Measurements from ENCODE around the gene MAP2K6. TPM values are rescaled to one million over a fixed set of nuclear protein-coding genes. Genes with fewer than 3 reads are reported as not detected.
A peak's percentile ranks its signal among the peaks of the same experiment; 100 is the strongest.

The MAP2K6 gene
- polyA plus RNA-seq, 1 of the 3 experiments (the other 2 are of a cell fraction), result 6.7 TPM

- TF ChIP-seq, protein P1, sequence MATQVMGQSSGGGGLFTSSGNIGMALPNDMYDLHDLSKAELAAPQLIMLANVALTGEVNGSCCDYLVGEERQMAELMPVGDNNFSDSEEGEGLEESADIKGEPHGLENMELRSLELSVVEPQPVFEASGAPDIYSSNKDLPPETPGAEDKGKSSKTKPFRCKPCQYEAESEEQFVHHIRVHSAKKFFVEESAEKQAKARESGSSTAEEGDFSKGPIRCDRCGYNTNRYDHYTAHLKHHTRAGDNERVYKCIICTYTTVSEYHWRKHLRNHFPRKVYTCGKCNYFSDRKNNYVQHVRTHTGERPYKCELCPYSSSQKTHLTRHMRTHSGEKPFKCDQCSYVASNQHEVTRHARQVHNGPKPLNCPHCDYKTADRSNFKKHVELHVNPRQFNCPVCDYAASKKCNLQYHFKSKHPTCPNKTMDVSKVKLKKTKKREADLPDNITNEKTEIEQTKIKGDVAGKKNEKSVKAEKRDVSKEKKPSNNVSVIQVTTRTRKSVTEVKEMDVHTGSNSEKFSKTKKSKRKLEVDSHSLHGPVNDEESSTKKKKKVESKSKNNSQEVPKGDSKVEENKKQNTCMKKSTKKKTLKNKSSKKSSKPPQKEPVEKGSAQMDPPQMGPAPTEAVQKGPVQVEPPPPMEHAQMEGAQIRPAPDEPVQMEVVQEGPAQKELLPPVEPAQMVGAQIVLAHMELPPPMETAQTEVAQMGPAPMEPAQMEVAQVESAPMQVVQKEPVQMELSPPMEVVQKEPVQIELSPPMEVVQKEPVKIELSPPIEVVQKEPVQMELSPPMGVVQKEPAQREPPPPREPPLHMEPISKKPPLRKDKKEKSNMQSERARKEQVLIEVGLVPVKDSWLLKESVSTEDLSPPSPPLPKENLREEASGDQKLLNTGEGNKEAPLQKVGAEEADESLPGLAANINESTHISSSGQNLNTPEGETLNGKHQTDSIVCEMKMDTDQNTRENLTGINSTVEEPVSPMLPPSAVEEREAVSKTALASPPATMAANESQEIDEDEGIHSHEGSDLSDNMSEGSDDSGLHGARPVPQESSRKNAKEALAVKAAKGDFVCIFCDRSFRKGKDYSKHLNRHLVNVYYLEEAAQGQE (IDR thresholded peaks at IDR 0.05; ENCODE audit: low read depth, low read length), result no peak
- 0 out of 4 replicates have a peak, but pooled peaks of 1 of the 2 experiments have one; percentile 16 for TF ChIP-seq EP300 (IDR thresholded peaks at IDR 0.05; ENCODE audit: borderline replicate concordance in 1 of 2, low read depth in 1 of 2, low read length in 1 of 2)
Measured at GRCh38 chr17:69452664-69453260, 38.3 kb downstream of the MAP2K6 start (continued).

DNA sequence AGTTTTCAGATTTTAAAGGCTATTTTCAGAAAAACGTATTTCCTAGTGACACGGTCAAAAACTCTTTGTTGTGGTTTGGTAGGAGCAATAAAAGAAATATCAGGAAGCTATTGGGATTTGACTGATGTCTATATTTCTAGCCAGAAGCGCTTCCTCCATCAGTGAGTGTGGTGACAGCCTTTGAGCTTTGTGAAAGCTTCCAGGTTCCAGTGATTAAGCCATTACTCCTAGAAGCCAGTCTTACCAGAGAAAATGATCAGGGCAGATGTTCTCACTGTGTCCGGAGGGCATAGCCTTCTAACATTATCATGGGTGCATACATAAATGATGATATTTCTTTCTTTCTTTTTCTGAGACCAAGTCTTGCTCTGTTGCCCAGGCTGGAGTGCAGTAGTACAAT is 39.6 kb downstream of the MAP2K6 start:
- ChIA-PET POLR2A (no interaction called here), CTCF (interaction anchor here (0.7 to 2.6 kb wide), 6 partner anchors 8 to 69 kb away, joined by 3 to 9 read pairs (median 3); no protein-coding TSS in a partner anchor)
- no peaks in the 10 kb centered on the region for H3K79me2 ChIP-seq (ENCODE audit: insufficient read depth)
- H3K9me2 ChIP-seq, result no peaks in the 10 kb centered on the region
- no peak overlapping the region for H3K4me3 ChIP-seq (ENCODE audit: low read depth in 2 of 2, low read length in 1 of 2)
- no peak overlapping the region for H3K4me2 ChIP-seq
- no peak overlapping the region for H3K9ac ChIP-seq
- no peak overlapping the region for H2AFZ ChIP-seq (ENCODE audit: low read depth)
- TF ChIP-seq, protein P2, sequence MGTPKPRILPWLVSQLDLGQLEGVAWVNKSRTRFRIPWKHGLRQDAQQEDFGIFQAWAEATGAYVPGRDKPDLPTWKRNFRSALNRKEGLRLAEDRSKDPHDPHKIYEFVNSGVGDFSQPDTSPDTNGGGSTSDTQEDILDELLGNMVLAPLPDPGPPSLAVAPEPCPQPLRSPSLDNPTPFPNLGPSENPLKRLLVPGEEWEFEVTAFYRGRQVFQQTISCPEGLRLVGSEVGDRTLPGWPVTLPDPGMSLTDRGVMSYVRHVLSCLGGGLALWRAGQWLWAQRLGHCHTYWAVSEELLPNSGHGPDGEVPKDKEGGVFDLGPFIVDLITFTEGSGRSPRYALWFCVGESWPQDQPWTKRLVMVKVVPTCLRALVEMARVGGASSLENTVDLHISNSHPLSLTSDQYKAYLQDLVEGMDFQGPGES (IDR thresholded peaks at IDR 0.05; ENCODE audit: low read depth, low read length), result no peak
- TF ChIP-seq FOXJ3 (CRISPR knock-in tag; IDR thresholded peaks at IDR 0.05) (peak; percentile 79; the same call in 1 of the 2 replicates), RCOR1 (IDR thresholded peaks at IDR 0.05; ENCODE audit: low read length) (peak; percentile 98), EP300 (IDR thresholded peaks at IDR 0.05; ENCODE audit: borderline replicate concordance in 1 of 2, low read depth in 1 of 2, low read length in 1 of 2) (peak in 1 of 2 experiments; percentile 95; a peak in 2 of 4 replicates), SMC3 (IDR thresholded peaks at IDR 0.05; ENCODE audit: low read depth, low read length) (no peak), GATA2 (CRISPR knock-in tag; IDR thresholded peaks at IDR 0.05) (peak; percentile 88), POLR2AphosphoS5 (IDR thresholded peaks at IDR 0.05; ENCODE audit: low read depth, low read length) (peak; percentile 31; the same call in 1 of the 2 replicates), CHD2 (IDR thresholded peaks at IDR 0.05; ENCODE audit: low read length, partially characterized antibody) (peak; percentile 84), ELF1 (IDR thresholded peaks at IDR 0.05) (no peak), TCF12 (IDR thresholded peaks at IDR 0.05) (peak; percentile 65; the same call in 1 of the 2 replicates), SIN3A (IDR thresholded peaks at IDR 0.05; ENCODE audit: borderline replicate concordance, low read depth, low read length) (no peak)
- no peaks in the 10 kb centered on the region for H3K36me3 ChIP-seq (replicated peaks in 1 of 2; ENCODE audit: control insufficient read depth in 1 of 2, insufficient read depth in 2 of 2, low read length in 1 of 2)
- 68% methylated on average over 4 of the region's 4 CpGs for WGBS (ENCODE audit: low lambda C conversion rate)
- H3K27me3 ChIP-seq (ENCODE audit: insufficient read depth), result no peaks in the 10 kb centered on the region
- peak overlapping the region in 1 of 2 experiments; percentile 34; a peak in 1 of 4 replicates for H3K27ac ChIP-seq (ENCODE audit: low read depth in 2 of 2, low read length in 1 of 2)
- no peaks in the 10 kb centered on the region for H3K9me3 ChIP-seq
- no peaks in the 10 kb centered on the region for H4K20me1 ChIP-seq (ENCODE audit: insufficient read depth)
- H3F3A ChIP-seq (replicated peaks; ENCODE audit: insufficient read depth), result no peaks in the 10 kb centered on the region
- H3K4me1 ChIP-seq (ENCODE audit: control insufficient read depth in 1 of 2, insufficient read depth in 2 of 2, low read depth in 1 of 2, low read length in 1 of 2), result peaks cover 0 to 31% of the 10 kb centered on the region in 2 experiments; a peak in 2 of 4 replicates
- peak; percentile 72 for DNase-seq
